GM18517 (cell line): ENCODE measurements around the gene UTP14C.
"Not testable (repeated sequence)": the region's sequence is repeated elsewhere in the genome, so short reads cannot be mapped to it uniquely, and the experiment has no call there.

Experiments used
- ATAC-seq: cut with Tn5 transposase; IDR thresholded peaks from one replicate; pipeline ENCODE4 v1.9.1; 2021; ENCODE audit warnings: mild to moderate bottlenecking, moderate library complexity; ENCODE audit not compliant: unreplicated experiment

The UTP14C gene, protein sequence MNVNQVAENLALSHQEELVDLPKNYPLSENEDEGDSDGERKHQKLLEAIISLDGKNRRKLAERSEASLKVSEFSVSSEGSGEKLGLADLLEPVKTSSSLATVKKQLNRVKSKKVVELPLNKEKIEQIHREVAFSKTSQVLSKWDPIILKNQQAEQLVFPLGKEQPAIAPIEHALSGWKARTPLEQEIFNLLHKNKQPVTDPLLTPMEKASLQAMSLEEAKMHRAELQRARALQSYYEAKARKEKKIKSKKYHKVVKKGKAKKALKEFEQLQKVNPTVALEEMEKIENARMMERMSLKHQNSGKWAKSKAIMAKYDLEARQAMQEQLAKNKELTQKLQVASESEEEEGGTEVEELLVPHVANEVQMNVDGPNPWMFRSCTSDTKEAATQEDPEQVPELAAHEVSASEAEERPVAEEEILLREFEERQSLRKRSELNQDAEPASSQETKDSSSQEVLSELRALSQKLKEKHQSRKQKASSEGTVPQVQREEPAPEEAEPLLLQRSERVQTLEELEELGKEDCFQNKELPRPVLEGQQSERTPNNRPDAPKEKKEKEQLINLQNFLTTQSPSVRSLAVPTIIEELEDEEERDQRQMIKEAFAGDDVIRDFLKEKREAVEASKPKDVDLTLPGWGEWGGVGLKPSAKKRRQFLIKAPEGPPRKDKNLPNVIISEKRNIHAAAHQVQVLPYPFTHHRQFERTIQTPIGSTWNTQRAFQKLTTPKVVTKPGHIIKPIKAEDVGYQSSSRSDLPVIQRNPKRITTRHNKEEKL

GRCh38 chr13:52024481-52024880, at the start of gene UTP14C:
Gene UTP14C, plus strand, starts transcription at chr13:52024691. Its CDS starts 4,114 bp downstream, at chr13:52028805.
- no peak for ATAC-seq

GRCh38 chr13:51976423-51976822, 48.1 kb upstream of the UTP14C start:
- no peak for ATAC-seq

DNA sequence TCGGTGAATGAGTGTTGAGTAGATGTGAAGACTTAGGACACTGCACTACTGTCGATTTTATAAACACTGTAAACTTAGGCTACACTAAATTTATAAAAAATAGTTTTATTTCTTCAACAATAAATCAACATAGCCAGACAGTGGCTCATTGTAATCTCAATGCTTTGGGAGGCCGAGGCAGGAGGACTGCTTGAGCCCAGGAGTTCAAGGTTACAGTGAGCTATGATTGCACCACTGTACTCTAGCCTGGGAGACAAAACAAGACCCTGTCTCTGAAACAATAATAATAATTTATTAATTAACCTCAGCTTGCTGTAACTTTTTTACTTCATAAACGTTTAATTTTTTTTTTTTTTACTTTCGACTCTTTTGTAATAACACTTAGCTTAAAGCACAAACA, 47.6 kb upstream of the UTP14C start:
- no peak for ATAC-seq

DNA sequence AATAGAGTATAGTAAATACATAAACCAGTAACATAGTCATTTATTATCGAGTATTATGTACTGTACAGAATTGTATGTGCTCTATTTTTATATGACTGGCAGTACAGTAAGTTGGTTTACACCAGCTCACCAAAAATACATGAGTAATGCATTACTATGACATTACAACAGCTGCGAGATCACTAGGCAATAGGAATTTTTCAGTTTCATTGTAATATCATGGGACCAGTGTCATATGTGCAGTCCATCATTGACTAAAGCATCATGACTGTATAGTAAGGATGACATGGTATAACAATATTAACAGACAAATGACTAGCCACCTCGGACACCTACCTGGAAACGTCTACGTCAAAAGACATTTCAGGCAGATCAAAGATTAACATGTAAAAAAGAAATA, 46.9 kb upstream of the UTP14C start:
- no peak for ATAC-seq

DNA sequence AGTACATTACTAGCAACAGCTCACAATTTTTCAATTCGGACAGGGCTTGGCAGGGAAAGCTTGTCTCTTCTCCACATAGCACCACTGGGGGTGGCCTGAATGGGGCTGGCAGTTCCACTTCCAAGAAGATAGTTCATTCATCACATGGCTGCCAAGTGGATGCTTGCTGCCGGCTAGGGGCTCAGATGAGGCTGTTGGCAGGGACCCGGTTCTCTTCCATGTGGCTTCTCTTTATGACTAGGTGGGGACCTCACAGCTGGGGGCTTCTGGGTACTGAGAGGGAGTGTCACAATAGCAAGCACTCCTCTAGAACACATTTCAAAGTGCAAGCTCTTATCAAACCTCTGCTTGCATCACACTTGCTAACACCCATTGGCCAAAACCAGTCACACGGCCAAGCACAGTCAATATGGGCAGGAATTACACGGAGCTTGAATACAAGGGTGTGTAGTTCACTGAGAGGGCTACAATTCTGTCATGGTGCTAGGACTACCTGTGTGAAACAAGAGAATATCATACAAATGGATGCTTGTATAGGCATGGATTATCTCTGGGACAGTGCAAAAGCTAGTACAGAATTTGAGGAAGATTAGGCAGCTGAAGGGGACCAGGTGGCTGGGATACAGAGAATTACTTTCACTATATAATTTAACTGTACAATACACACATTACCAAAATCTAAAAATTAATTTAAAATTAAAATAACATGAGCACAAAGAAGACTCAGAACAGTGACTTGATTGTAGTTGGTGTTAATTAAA, 45.5 kb upstream of the UTP14C start:
- ATAC-seq, result no peak

GRCh38 chr13:51980908-51981307, 43.6 kb upstream of the UTP14C start:
- ATAC-seq, result no peak

DNA sequence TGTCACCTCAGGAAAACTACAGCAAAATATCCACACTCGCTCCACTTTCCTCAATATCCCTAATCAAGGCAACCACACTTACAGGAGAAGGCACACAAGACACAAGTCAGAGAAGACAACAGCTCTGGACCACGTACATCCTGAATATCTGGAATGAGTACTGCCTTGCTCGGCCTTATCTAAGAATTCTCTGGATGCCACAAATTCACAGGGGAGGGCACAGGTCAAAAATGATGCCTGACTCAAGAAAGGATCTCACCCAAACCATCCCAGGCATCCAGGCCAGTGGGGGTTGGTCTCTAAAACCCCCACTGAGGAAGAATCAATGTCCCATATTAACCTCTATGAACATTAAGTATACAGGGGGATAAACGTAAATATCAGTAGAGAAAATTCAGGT, 43.1 kb upstream of the UTP14C start:
- no peak for ATAC-seq

DNA sequence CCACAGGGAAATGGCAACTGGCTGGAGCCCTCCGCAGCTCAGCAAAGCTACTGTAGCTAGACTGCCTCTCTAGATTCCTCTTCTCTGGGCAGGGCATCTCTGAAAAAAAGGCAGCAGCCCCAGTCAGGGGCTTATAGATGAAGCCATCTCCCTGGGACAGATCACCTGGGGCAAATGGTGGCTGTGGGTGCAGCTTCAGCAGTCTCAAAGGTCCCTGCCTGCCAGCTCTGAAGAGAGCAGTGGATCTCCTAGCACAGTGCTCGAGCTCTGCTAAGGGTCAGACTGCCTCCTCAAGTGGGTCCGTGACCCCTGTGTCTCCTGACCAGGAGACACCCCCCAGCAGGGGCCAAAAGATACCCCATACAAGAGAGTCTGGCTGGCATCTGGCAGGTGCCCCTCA, 41.2 kb upstream of the UTP14C start:
- ATAC-seq, result not testable (repeated sequence)

GRCh38 chr13:51984904-51985303, 39.6 kb upstream of the UTP14C start:
- not testable (repeated sequence) for ATAC-seq

DNA sequence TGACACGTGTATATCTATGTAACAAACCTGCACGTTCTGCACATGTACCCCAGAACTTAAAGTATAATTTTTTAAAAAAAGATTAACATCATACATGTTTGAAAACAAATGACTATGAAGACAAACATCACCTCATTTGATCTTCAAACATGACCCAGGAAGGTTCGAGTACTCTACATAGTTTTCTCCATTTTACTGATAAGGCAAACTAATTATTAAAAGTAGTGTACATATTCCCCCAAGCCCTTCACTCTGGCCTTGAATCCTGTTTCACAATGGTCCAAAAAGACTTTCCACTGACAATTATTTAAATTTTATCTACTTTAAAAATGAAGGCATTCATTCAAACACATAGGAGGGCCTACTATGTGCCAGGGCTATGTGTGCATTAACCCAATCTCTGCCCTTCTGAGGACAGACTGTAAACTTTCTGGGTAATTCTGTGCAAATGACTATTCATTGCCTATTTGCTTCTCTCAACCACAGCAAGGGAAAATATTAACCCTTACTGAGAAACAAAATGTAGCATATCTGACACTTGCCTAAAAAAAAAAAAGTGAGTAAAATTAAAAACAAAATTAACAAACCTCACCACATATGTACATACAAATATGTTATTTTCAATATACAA, 35.4 kb upstream of the UTP14C start:
- ATAC-seq, result no peak

- ATAC-seq, result no peak
These were observed 30.8 kb upstream of the UTP14C start for GRCh38 chr13:51993713-51994112.

DNA sequence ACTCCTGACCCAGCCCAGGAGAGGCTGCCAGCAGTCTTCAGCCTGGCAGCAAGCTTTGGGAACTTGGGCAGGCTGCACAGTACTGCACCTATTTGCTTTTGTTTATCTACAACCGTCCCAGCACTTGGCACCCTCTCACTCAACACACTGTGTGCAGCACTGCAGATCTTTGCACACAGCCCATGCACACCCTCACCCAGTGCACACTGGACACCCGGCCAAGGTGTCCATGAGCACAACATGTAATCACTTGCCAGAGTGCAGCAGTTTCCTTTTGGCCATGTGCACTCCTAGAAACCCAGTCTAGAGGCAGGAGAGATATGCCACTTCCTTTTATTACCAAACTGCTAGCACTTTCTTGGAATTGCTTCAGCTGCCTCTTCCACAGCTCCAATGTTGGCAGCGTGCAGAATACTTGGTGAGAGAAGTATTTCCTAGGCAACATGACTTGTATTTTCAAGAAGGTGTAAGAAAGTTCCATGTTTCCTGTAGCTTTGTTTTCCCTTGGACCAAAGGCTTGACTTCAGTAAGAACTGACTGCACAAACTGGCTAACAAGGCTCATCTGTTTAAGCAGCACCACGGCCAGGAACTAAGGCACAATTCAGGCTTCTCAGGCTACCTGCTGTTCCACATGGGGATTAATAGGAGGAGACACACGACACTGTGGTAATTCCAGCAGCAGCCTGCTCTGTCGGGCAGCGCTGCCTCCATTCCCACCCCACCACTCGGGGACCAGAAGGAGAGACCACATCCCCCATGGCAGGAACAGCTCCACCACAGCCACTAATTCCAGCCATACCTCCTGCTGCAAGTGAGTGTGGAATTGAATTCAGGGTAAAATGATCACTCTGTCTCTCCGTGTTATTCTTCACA, 28.6 kb upstream of the UTP14C start:
- ATAC-seq, result no peak

DNA sequence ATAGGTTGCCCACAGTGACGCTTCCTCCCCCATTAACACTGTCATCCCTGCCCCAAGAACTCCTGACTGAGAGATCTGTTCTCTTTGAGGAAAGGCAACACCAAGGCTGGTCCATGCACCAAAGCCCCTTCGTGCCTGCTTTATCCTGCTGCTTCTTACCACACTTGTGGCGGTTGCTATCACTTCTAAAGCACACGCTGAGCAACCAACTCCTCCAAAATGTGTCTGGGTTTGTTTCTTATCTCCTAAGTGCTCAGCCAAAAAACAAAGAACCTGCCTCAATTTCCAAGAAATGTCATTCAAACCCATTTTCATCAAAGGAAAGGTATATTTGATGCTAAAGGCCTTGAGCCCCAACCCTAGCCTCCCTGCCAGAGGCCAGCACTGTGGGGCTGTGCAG, 27.9 kb upstream of the UTP14C start:
- ATAC-seq, result no peak

DNA sequence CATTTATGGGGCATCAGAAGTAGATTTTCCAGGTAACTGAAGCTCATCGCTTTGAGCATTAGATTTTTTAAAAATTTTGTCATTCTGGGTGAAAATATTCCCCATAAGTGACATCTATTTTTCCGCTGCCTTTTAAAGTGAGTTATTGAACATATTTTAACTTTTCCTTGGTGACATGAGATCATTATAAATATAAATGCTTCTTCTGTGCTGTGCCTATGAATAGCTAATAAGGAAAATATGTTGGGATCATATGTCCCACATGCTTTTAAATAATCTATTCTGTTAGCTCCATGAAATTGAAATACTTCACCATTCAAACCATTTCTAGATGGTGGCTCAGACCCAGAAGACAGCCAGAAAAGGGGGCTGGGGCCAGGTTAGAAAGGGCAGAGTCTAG, 27.3 kb upstream of the UTP14C start:
- no peak for ATAC-seq

DNA sequence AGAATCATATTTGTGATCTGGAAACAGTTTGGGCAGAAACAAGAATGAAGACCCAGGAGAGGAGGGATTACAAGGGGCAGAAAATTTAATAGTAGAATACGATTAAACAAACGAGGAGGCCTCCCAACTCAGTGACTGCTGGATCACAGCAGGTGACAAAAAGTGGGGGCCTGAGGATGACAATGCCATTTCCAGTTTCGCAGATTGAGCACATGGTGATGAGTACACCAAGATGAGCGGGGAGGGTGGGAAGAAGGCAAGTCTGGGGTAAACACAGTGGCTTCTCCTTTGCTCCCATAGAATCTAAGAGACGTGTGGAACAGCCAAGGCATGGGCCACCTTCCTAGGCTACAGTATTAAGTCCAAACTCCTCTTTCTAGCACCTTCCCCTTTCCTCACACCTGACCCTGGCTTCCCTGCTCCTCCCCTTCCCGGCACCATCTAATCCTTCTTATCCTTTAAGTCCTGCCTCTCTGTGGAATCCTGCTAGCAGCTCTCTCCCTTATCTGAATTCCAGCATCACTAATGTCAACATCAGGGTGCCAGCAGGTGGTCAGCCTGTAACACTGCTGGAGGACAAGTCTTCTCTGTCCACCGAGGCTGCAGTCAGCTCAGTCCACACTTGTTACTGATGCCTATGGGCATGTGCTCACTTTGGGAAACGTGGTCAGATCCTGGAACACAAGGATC, 26.7 kb upstream of the UTP14C start:
- ATAC-seq, result no peak

GRCh38 chr13:51998723-51999509, 25.6 kb upstream of the UTP14C start:
- no peak for ATAC-seq

- no peak for ATAC-seq
These were observed 25.0 kb upstream of the UTP14C start for GRCh38 chr13:51999510-51999911.

- no peak for ATAC-seq
These were observed 24.6 kb upstream of the UTP14C start for GRCh38 chr13:51999921-52000320.
